Fibroblast of mammary gland (primary cell): ENCODE data around the gene TGFB2.
A peak's percentile ranks its signal among the peaks of the same experiment; 100 is the strongest.

ENCODE experiments used
- DNase-seq: peaks from one replicate; pipeline ENCODE4 v3.0.0-alpha.2; 2010; ENCODE audit warnings: low read depth
- H3K4me3 ChIP-seq: 2 replicates; pipeline ENCODE4 v1.5.1; 2011; ENCODE audit warnings: low read depth, mild to moderate bottlenecking, low read length, moderate library complexity; ENCODE audit not compliant: control insufficient read depth
- CTCF ChIP-seq: conservative IDR thresholded peaks from 2 replicates; pipeline ENCODE4 v1.5.1; 2011; ENCODE audit warnings: low read depth, low read length, inconsistent platforms; ENCODE audit not compliant: control insufficient read depth, insufficient read depth

The TGFB2 gene

DNA sequence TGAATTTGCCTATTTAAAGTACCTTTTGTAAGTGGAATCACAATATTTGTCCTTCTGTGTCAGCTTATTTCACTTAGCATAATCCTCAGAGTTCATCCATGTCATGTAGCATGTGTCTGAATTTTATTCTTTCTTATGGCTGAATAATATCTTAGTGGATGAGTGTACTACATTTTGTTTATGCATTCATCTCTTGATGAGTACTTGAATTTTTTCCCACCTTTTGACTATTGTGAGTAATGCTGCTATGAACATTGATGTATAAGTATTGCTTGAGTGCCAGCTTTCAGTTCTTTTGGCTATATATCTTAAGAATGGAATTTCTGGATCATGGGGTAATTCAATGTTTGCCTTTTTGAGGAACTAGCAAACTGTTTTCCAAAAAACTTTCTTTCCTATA lies 84.2 kb downstream of the TGFB2 start:
- no peak for TF ChIP-seq CTCF
- DNase-seq: no peak
- no peak overlapping the region for H3K4me3 ChIP-seq

DNA sequence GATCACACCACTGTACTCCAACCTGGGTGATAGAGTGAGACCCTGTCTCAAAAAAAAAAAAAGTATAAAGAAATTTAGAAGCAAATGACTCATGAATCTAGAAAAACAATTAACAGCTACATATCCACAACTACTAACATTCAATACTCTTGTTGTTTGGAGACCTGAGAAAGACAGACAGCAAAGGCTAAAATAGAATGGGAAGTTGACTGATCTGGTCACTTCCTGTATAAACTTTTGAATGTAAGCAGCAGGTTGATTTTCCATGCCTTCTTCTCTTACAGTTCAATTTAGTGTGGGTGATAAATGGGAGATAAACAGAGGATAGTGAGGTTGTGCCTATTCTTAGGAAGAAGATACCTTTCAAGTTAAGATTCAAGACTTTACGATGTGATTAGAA lies 85.2 kb downstream of the TGFB2 start:
- DNase-seq: no peak
- no peak for TF ChIP-seq CTCF
- H3K4me3 ChIP-seq: no peak overlapping the region

DNA sequence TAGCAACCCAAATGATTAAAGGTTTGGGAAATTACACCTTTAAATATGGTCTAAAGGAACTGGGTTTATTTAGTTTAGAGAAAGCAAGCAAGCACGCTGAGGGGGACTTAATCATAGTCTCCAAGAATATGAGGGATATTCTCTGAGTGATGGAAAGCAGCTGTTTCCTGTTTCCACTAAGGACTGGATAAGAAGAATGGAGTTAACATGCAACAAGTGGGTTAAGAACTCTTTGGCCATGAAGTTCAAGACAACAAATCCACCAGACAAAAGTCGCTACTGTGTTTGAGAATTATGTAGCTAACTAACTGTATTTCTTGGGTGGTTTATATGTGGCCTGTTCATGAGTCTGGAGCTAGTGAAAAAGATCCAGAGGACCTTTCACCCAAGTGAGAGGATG lies 85.7 kb downstream of the TGFB2 start:
- no peak for DNase-seq
- no peak for TF ChIP-seq CTCF
- H3K4me3 ChIP-seq: no peak overlapping the region

- TF ChIP-seq CTCF: no peak
These were observed 86.3 kb downstream of the TGFB2 start for GRCh38 chr1:218431476-218431875.

DNA sequence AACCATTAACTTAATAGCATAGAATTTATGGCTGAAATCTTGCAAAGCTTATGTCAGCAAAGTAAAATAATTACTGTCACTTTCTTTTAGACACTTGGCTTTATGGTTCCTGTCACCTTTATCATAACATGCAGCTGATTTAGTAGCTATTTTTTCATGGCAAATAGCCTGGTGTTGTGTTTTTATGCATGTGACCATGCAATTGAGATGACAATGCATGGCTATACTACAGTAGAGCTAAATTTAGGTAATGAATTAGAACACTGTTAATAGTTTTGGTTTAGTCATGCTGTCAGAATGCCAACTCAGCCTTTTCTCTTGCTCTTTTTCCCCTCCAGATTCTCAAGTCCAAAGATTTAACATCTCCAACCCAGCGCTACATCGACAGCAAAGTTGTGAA lies 88.6 kb downstream of the TGFB2 start:
- DNase-seq: peak; percentile 66
- TF ChIP-seq CTCF: no peak
- no peak overlapping the region for H3K4me3 ChIP-seq

More at GRCh38 chr1:218431476-218431875, 86.3 kb downstream of the TGFB2 start:
- no peak for DNase-seq
- no peak overlapping the region for H3K4me3 ChIP-seq

DNA sequence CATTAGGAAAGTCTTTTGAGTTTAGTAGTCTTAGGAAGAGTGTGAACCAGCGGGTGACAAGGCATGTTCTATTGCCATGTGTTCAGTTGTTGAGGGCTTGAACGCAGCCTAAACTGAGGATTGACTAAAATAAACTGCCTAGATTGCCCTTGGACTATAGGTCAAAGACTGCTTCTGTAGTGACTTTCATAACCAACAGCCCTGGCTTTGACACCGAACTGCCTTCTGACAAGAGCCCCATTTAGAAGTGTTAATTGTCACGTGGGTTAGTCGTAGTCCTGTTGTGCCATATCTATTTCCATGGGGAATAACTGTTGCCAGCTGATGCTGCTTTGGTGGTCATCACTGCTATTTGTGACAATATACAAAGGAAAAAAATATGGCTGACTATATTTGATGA lies 90.4 kb downstream of the TGFB2 start:
- DNase-seq: no peak
- no peak for TF ChIP-seq CTCF
- no peak overlapping the region for H3K4me3 ChIP-seq

DNA sequence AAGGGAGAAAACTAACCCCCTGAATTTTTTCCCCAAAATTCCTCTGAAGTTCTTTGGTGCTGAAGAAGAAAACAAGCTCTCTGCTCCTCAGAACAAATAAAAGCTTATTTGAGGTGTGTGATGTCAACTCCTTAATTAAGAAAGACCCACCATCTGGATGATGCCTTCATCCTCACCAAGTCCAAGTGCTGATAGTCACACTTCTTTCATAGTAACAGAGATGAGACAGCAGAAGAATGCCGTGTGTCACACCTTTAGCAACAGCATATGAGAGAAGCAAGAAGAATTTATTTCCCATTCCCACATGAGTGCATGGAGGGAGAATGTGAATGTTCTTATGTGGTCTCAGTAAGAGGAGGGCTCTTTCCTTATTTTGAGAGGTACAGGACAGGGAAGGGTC lies 91.2 kb downstream of the TGFB2 start:
- TF ChIP-seq CTCF: no peak
- H3K4me3 ChIP-seq: no peak overlapping the region
- DNase-seq: no peak
